GM12878 (cell line): ENCODE measurements around the gene RGP1. TPM values are rescaled to one million over a fixed set of nuclear protein-coding genes. Genes with fewer than 3 reads are reported as not detected.

ENCODE experiments used
- ATAC-seq: fragments of 200-7000 bp; cut with Tn5 transposase; 3 replicates; pipeline ENCODE4 v1.9.1; 2020; ENCODE audit warnings: mild to moderate bottlenecking, moderate library complexity
- BruUV-seq: library from RNA; stranded (reverse); fragments of 400-500 nt; replicated peaks from 2 replicates; lab custom pipeline; 2021; lab: Mats Ljungman, UMichigan
- CTCF ChIA-PET: fragments of 300-600 bp; sonication (Branson Sonifier 250); formaldehyde crosslinking; extraction: SDS; loops from one replicate; lab custom pipeline; 2021; ENCODE audit warnings: inconsistent platforms; lab: Yijun Ruan, JAX
- POLR2A ChIA-PET: fragments of 350-600 bp; formaldehyde crosslinking; extraction: SDS; loops from one replicate; lab custom pipeline; 2021; ENCODE audit warnings: inconsistent platforms; lab: Charles Lee
- RAD21 ChIA-PET: fragments of 300-600 bp; sonication (Branson Sonifier 250); formaldehyde crosslinking; loops from one replicate; lab custom pipeline; 2023; ENCODE audit warnings: antibody characterized with exemption; ENCODE audit not compliant: unreplicated experiment; lab: Charles Lee
- SMC1A ChIA-PET: fragments of 300-600 bp; sonication (Branson Sonifier 250); formaldehyde crosslinking; loops from one replicate; lab custom pipeline; 2023; ENCODE audit not compliant: unreplicated experiment, uncharacterized antibody; lab: Charles Lee
- DNase-seq: peaks from one replicate; pipeline ENCODE4 v3.0.0-alpha.2; 2011; ENCODE audit warnings: low read depth, low spot score
- FAIRE-seq: peaks from 3 replicates; lab custom pipeline; 2011; peaks lifted over from hg19 to GRCh38; lab: Jason Lieb, UNC
- H2AFZ ChIP-seq: 2 replicates; pipeline ENCODE4 v1.6.0; 2011; ENCODE audit warnings: low read depth, low read length, control low read depth; ENCODE audit not compliant: control insufficient read depth
- H3K27ac ChIP-seq: 2 replicates; pipeline ENCODE4 v1.5.1; 2011; ENCODE audit warnings: control low read depth; ENCODE audit not compliant: control insufficient read depth, insufficient read depth
- H3K27me3 ChIP-seq, 2 experiments: replicated peaks in 1 of 2; 2 replicates each; pipeline versions ENCODE4 v1.6.0 to v1.6.1; 2011; ENCODE audit warnings: low read length in 1 of 2; ENCODE audit not compliant: control insufficient read depth in 2 of 2, insufficient read depth in 2 of 2
- H3K36me3 ChIP-seq, 2 experiments: 2 replicates each; pipeline ENCODE4 v1.5.1; 2011; ENCODE audit warnings: low read length in 1 of 2; ENCODE audit not compliant: control insufficient read depth in 2 of 2, insufficient read depth in 2 of 2
- H3K4me1 ChIP-seq: 2 replicates; pipeline ENCODE4 v1.6.1; 2011; ENCODE audit warnings: mild to moderate bottlenecking, low read length, moderate library complexity, mixed read lengths; ENCODE audit not compliant: control insufficient read depth, insufficient read depth
- H3K4me2 ChIP-seq: 2 replicates; pipeline ENCODE4 v1.6.0; 2011; ENCODE audit warnings: control low read depth; ENCODE audit not compliant: control insufficient read depth, insufficient read depth
- H3K4me3 ChIP-seq: fragments of 200-600 bp; sonication (generic); 2 replicates; pipeline ENCODE4 v1.5.1; 2016
- H3K79me2 ChIP-seq: 2 replicates; pipeline ENCODE4 v1.6.0; 2011; ENCODE audit warnings: low read length; ENCODE audit not compliant: control insufficient read depth, insufficient read depth
- H3K9ac ChIP-seq: 2 replicates; pipeline ENCODE4 v1.8.0; 2011; ENCODE audit warnings: low read length, control low read depth, mixed read lengths; ENCODE audit not compliant: control insufficient read depth, insufficient read depth
- H3K9me3 ChIP-seq: replicated peaks from 3 replicates; pipeline ENCODE4 v1.5.1; 2011; ENCODE audit warnings: mild to moderate bottlenecking, low read length; ENCODE audit not compliant: control insufficient read depth, insufficient read depth
- H4K20me1 ChIP-seq: 2 replicates; pipeline ENCODE4 v1.6.0; 2011; ENCODE audit not compliant: control insufficient read depth, insufficient read depth
- IKZF1 ChIP-seq: fragments of 450-650 bp; conservative IDR thresholded peaks from 2 replicates; pipeline ENCODE4 v1.6.1; 2017; ENCODE audit warnings: antibody characterized with exemption, mild to moderate bottlenecking
- IKZF2 ChIP-seq, 2 experiments: fragments of 450-650 bp; IDR thresholded peaks; 2 replicates each; pipeline ENCODE4 v1.6.1; 2017; ENCODE audit warnings: mild to moderate bottlenecking in 2 of 2, moderate library complexity in 2 of 2
- MTA3 ChIP-seq: IDR thresholded peaks from 2 replicates; pipeline ENCODE4 v1.6.1; 2012; ENCODE audit warnings: low read length, inconsistent platforms, borderline replicate concordance
- PAX5 ChIP-seq: IDR thresholded peaks from 2 replicates; pipeline ENCODE4 v1.6.1; 2011; ENCODE audit warnings: low read depth, low read length, borderline replicate concordance
- POLR2A ChIP-seq: IDR thresholded peaks from 2 replicates; pipeline ENCODE4 v1.6.1; 2011; ENCODE audit warnings: low read depth, mild to moderate bottlenecking, low read length
- RAD51 ChIP-seq: fragments of 450-650 bp; IDR thresholded peaks from 2 replicates; pipeline ENCODE4 v1.6.1; 2016; ENCODE audit warnings: moderate library complexity, mild to moderate bottlenecking, inconsistent platforms
- TCF3 ChIP-seq: IDR thresholded peaks from 2 replicates; pipeline ENCODE4 v1.6.1; 2012; ENCODE audit warnings: low read depth, mild to moderate bottlenecking, low read length, borderline replicate concordance; ENCODE audit not compliant: insufficient read depth
- ZNF687 ChIP-seq: fragments of 450-650 bp; IDR thresholded peaks from 2 replicates; pipeline ENCODE4 v1.6.1; 2017; ENCODE audit warnings: mild to moderate bottlenecking, moderate library complexity
- WGBS: methylation state at CpG from one replicate; pipeline ENCODE4 v1.1.6; 2016; ENCODE audit warnings: low lambda C conversion rate; ENCODE audit not compliant: insufficient replicate concordance, insufficient coverage; ENCODE audit errors: missing lambda C conversion rate; 5-methylcytosine and 5-hydroxymethylcytosine counted together
- in situ Hi-C: fragments of 300-500 bp; cut with MboI; formaldehyde crosslinking; loops from 9 replicates; pipeline ENCODE4 v1.14.3; 2018; ENCODE audit warnings: mixed read lengths
- intact Hi-C: fragments of 100-400 bp; cut with micrococcal nuclease; formaldehyde crosslinking; loops from one replicate; pipeline ENCODE4 v1.14.2; 2022; ENCODE audit not compliant: unreplicated experiment
- polyA plus RNA-seq, 11 experiments: library from polyadenylated mRNA; depleted of rRNA in 4 of 11; unstranded in 6 of 11; stranded (reverse) in 5 of 11; fragments of >200 nt; fragmentation: Nextera tagmentation in 4 of 11; fragmentation: Illumina TruSeq in 1 of 11; extraction: Ambion mirVana in 4 of 11; extraction: Trizol in 1 of 11; gene quantifications; 1 replicate in 1 of 11; 2 replicates in 10 of 11; pipeline versions ENCODE4 v1.2.1 to v1.2.3, GENCODE V29; 2011 to 2016; ENCODE audit warnings: inconsistent platforms in 2 of 11, missing spikeins in 2 of 11, low read depth in 1 of 11
- total RNA-seq, 4 experiments: library from RNA; depleted of rRNA in 3 of 4; stranded (reverse); fragments of >200 nt in 3 of 4; fragmentation: Illumina TruSeq in 1 of 4; extraction: Trizol in 1 of 4; gene quantifications; 2 replicates each; pipeline versions ENCODE4 v1.2.1 to v1.2.3, GENCODE V29; 2013 to 2021
- TF ChIP-seq, protein P1 (sequence below): IDR thresholded peaks from 2 replicates; pipeline ENCODE4 v1.6.1; 2012; ENCODE audit warnings: mild to moderate bottlenecking, low read depth, low read length
- TF ChIP-seq, protein P2 (sequence below): fragments of 450-650 bp; conservative IDR thresholded peaks from 2 replicates; pipeline ENCODE4 v1.6.1; 2017; ENCODE audit warnings: mild to moderate bottlenecking, moderate library complexity
- TF ChIP-seq, protein P3 (sequence below): IDR thresholded peaks from 2 replicates; pipeline ENCODE4 v1.6.1; 2012; ENCODE audit warnings: low read depth, low read length, improper control_type of control experiment
- TF ChIP-seq, protein P4 (sequence below): fragments of 450-650 bp; IDR thresholded peaks from 2 replicates; pipeline ENCODE4 v1.6.1; 2017; ENCODE audit warnings: borderline replicate concordance

Gene RGP1
- total and polyA plus RNA-seq, 10 of the 15 experiments (the other 5 are each of a cell fraction or from before 2014, with no cell fraction given): 0.44 to 14.9 (median 7.4) TPM

DNA sequence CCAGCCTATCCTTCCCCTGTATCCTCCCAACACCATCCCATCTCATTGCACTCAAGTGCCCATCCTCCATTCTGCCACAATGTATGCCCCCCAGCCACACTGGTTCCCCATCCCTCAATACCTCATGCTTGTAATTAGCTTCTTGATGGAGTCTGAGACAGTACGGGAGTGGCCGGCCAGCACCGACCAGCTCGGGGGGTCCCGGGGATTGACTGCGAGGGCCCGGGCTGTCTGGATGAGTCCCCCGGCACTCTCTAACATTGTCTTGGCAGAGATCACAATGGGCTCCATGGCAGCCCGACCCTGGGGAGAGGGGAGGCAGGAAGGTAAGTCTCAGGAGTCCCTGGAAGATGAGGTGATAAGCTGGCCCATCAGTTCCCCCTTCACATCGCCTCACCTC, 42.1 kb upstream of the RGP1 start:
- Histone ChIP-seq H3K4me3 (no peak overlapping the region), H4K20me1 (no peaks in the 10 kb centered on the region), H2AFZ (no peak overlapping the region), H3K79me2 (no peaks in the 10 kb centered on the region), H3K9me3 (no peaks in the 10 kb centered on the region), H3K4me1 (0 out of 2 replicates have a peak, but pooled peaks cover 3% of the 10 kb centered on the region), H3K4me2 (no peak overlapping the region), H3K27me3 (no peaks in the 10 kb centered on the region), H3K9ac (no peak overlapping the region), H3K27ac (no peak overlapping the region), H3K36me3 (peaks cover 61 to 63% of the 10 kb centered on the region in 2 experiments)
- ChIA-PET RAD21 (no interaction called here), CTCF (interaction anchor here (4.1 kb wide), 1 partner anchor 10 kb away, joined by 33 read pairs; no protein-coding TSS in a partner anchor), POLR2A (interaction anchor here (1.4 kb wide), 1 partner anchor 10 kb away, joined by 4 read pairs; no protein-coding TSS in a partner anchor), SMC1A (interaction anchor here (2.2 kb wide), 1 partner anchor 21 kb away, joined by 5 read pairs; no protein-coding TSS in a partner anchor)
- DNase-seq (no peak), FAIRE-seq (no peak), ATAC-seq (no peak)
- intact Hi-C loops: no loop called here
- WGBS: 96% methylated on average over 10 of the region's 10 CpGs
- no TSS peak for BruUV-seq
- in situ Hi-C loops: no loop called here
- TF ChIP-seq TCF3 (no peak), MTA3 (no peak), ZNF687 (no peak), RAD51 (no peak), PAX5 (no peak), IKZF1 (no peak), IKZF2 (IDR thresholded peaks at IDR 0.05) (no peak), POLR2A (no peak)
- TF ChIP-seq, protein P1, sequence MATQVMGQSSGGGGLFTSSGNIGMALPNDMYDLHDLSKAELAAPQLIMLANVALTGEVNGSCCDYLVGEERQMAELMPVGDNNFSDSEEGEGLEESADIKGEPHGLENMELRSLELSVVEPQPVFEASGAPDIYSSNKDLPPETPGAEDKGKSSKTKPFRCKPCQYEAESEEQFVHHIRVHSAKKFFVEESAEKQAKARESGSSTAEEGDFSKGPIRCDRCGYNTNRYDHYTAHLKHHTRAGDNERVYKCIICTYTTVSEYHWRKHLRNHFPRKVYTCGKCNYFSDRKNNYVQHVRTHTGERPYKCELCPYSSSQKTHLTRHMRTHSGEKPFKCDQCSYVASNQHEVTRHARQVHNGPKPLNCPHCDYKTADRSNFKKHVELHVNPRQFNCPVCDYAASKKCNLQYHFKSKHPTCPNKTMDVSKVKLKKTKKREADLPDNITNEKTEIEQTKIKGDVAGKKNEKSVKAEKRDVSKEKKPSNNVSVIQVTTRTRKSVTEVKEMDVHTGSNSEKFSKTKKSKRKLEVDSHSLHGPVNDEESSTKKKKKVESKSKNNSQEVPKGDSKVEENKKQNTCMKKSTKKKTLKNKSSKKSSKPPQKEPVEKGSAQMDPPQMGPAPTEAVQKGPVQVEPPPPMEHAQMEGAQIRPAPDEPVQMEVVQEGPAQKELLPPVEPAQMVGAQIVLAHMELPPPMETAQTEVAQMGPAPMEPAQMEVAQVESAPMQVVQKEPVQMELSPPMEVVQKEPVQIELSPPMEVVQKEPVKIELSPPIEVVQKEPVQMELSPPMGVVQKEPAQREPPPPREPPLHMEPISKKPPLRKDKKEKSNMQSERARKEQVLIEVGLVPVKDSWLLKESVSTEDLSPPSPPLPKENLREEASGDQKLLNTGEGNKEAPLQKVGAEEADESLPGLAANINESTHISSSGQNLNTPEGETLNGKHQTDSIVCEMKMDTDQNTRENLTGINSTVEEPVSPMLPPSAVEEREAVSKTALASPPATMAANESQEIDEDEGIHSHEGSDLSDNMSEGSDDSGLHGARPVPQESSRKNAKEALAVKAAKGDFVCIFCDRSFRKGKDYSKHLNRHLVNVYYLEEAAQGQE: no peak
- TF ChIP-seq, protein P2, sequence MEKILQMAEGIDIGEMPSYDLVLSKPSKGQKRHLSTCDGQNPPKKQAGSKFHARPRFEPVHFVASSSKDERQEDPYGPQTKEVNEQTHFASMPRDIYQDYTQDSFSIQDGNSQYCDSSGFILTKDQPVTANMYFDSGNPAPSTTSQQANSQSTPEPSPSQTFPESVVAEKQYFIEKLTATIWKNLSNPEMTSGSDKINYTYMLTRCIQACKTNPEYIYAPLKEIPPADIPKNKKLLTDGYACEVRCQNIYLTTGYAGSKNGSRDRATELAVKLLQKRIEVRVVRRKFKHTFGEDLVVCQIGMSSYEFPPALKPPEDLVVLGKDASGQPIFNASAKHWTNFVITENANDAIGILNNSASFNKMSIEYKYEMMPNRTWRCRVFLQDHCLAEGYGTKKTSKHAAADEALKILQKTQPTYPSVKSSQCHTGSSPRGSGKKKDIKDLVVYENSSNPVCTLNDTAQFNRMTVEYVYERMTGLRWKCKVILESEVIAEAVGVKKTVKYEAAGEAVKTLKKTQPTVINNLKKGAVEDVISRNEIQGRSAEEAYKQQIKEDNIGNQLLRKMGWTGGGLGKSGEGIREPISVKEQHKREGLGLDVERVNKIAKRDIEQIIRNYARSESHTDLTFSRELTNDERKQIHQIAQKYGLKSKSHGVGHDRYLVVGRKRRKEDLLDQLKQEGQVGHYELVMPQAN: no peak
- TF ChIP-seq, protein P3, sequence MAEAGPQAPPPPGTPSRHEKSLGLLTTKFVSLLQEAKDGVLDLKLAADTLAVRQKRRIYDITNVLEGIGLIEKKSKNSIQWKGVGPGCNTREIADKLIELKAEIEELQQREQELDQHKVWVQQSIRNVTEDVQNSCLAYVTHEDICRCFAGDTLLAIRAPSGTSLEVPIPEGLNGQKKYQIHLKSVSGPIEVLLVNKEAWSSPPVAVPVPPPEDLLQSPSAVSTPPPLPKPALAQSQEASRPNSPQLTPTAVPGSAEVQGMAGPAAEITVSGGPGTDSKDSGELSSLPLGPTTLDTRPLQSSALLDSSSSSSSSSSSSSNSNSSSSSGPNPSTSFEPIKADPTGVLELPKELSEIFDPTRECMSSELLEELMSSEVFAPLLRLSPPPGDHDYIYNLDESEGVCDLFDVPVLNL: no peak
- TF ChIP-seq, protein P4, sequence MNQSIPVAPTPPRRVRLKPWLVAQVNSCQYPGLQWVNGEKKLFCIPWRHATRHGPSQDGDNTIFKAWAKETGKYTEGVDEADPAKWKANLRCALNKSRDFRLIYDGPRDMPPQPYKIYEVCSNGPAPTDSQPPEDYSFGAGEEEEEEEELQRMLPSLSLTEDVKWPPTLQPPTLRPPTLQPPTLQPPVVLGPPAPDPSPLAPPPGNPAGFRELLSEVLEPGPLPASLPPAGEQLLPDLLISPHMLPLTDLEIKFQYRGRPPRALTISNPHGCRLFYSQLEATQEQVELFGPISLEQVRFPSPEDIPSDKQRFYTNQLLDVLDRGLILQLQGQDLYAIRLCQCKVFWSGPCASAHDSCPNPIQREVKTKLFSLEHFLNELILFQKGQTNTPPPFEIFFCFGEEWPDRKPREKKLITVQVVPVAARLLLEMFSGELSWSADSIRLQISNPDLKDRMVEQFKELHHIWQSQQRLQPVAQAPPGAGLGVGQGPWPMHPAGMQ: no peak
